H9 (cell line): ENCODE measurements around the gene BTBD8. TPM values are rescaled to one million over a fixed set of nuclear protein-coding genes. Genes with fewer than 3 reads are reported as not detected.

Experiments used
- DNase-seq: peaks from one replicate; pipeline ENCODE4 v3.0.0-alpha.2; 2017
- H2AFZ ChIP-seq: one replicate; pipeline ENCODE4 v1.6.1; 2013; ENCODE audit warnings: mild to moderate bottlenecking, low read length, control low read depth, moderate library complexity
- H2AK5ac ChIP-seq: 2 replicates; pipeline ENCODE4 v1.6.1; 2013; ENCODE audit warnings: low read length, control low read depth, mixed read lengths; ENCODE audit not compliant: insufficient read length
- H2BK120ac ChIP-seq: one replicate; pipeline ENCODE4 v1.6.1; 2013; ENCODE audit warnings: low read depth, mild to moderate bottlenecking, low read length, control low read depth, inconsistent platforms; ENCODE audit not compliant: poor library complexity, severe bottlenecking
- H2BK12ac ChIP-seq: 2 replicates; pipeline ENCODE4 v1.6.1; 2013; ENCODE audit warnings: low read length, control low read depth, mixed read lengths, low read depth; ENCODE audit not compliant: insufficient read length
- H2BK15ac ChIP-seq: 2 replicates; pipeline ENCODE4 v1.6.1; 2013; ENCODE audit warnings: low read depth, low read length, control low read depth
- H2BK20ac ChIP-seq: one replicate; pipeline ENCODE4 v1.6.1; 2013; ENCODE audit warnings: low read depth, mild to moderate bottlenecking, low read length, control low read depth, inconsistent platforms; ENCODE audit not compliant: poor library complexity, severe bottlenecking
- H2BK5ac ChIP-seq: 2 replicates; pipeline ENCODE4 v1.6.1; 2013; ENCODE audit warnings: low read length, control low read depth, mixed read lengths; ENCODE audit not compliant: insufficient read length
- H3K14ac ChIP-seq: 2 replicates; pipeline ENCODE4 v1.6.1; 2013; ENCODE audit warnings: low read length, control low read depth; ENCODE audit not compliant: insufficient read depth
- H3K18ac ChIP-seq: 2 replicates; pipeline ENCODE4 v1.6.1; 2013; ENCODE audit warnings: low read depth, mild to moderate bottlenecking, mixed read lengths, low read length, control low read depth; ENCODE audit not compliant: insufficient read length
- H3K23ac ChIP-seq: 2 replicates; pipeline ENCODE4 v1.6.1; 2013; ENCODE audit warnings: low read length, control low read depth, mixed read lengths, low read depth; ENCODE audit not compliant: insufficient read length
- H3K23me2 ChIP-seq: 2 replicates; pipeline ENCODE4 v1.6.1; 2013; ENCODE audit warnings: low read depth, mild to moderate bottlenecking, mixed read lengths, low read length, control low read depth; ENCODE audit not compliant: insufficient read length, poor library complexity, severe bottlenecking
- H3K27ac ChIP-seq: 2 replicates; pipeline ENCODE4 v1.5.1; 2013; ENCODE audit warnings: low read length, control low read depth, mixed read lengths, low read depth; ENCODE audit not compliant: insufficient read length
- H3K27me3 ChIP-seq: 2 replicates; pipeline ENCODE4 v1.6.1; 2013; ENCODE audit warnings: low read length, control low read depth, inconsistent platforms; ENCODE audit not compliant: insufficient read depth
- H3K4ac ChIP-seq: 2 replicates; pipeline ENCODE4 v1.6.1; 2013; ENCODE audit warnings: low read depth, mild to moderate bottlenecking, control low read depth, inconsistent platforms, low read length, moderate library complexity
- H3K4me1 ChIP-seq: 2 replicates; pipeline ENCODE4 v1.6.1; 2013; ENCODE audit warnings: low read length, control low read depth, inconsistent platforms; ENCODE audit not compliant: insufficient read depth
- H3K4me2 ChIP-seq: 2 replicates; pipeline ENCODE4 v1.6.1; 2013; ENCODE audit warnings: low read length, control low read depth, mixed read lengths; ENCODE audit not compliant: insufficient read length, insufficient read depth
- H3K56ac ChIP-seq: 2 replicates; pipeline ENCODE4 v1.6.1; 2013; ENCODE audit warnings: low read depth, mild to moderate bottlenecking, mixed read lengths, low read length, control low read depth; ENCODE audit not compliant: insufficient read length
- H3K79me1 ChIP-seq: 2 replicates; pipeline ENCODE4 v1.6.1; 2013; ENCODE audit warnings: low read depth, mild to moderate bottlenecking, moderate library complexity, low read length, control low read depth, inconsistent platforms; ENCODE audit not compliant: insufficient read depth, poor library complexity, severe bottlenecking
- H3K79me2 ChIP-seq: 2 replicates; pipeline ENCODE4 v1.6.1; 2013; ENCODE audit warnings: low read length, control low read depth, inconsistent platforms; ENCODE audit not compliant: insufficient read depth
- H3K9ac ChIP-seq: 2 replicates; pipeline ENCODE4 v1.6.1; 2013; ENCODE audit warnings: low read length, control low read depth, mixed read lengths; ENCODE audit not compliant: insufficient read length; ENCODE audit errors: extremely low read depth
- H3K9me3 ChIP-seq: one replicate; pipeline ENCODE4 v1.6.1; 2013; ENCODE audit warnings: low read depth, low read length, inconsistent platforms; ENCODE audit not compliant: control insufficient read depth
- H3T11ph ChIP-seq: one replicate; pipeline ENCODE4 v1.6.1; 2013; ENCODE audit warnings: mild to moderate bottlenecking, low read length, control low read depth, inconsistent platforms
- H4K20me1 ChIP-seq: one replicate; pipeline ENCODE4 v1.6.1; 2013; ENCODE audit not compliant: control insufficient read depth, insufficient read length, insufficient read depth
- H4K5ac ChIP-seq: 2 replicates; pipeline ENCODE4 v1.6.1; 2013; ENCODE audit warnings: low read depth, mild to moderate bottlenecking, mixed read lengths, low read length, control low read depth; ENCODE audit not compliant: insufficient read length
- H4K8ac ChIP-seq: replicated peaks from 2 replicates; pipeline ENCODE4 v1.6.1; 2013; ENCODE audit warnings: low read length, control low read depth, mixed read lengths, low read depth; ENCODE audit not compliant: insufficient read length
- H4K91ac ChIP-seq: 2 replicates; pipeline ENCODE4 v1.6.1; 2013; ENCODE audit warnings: low read depth, mild to moderate bottlenecking, moderate library complexity, mixed read lengths, low read length, control low read depth; ENCODE audit not compliant: insufficient read length
- H3K27ac Mint-ChIP-seq, 3 experiments: 2 replicates in 2 of 3; 3 replicates in 1 of 3; pipeline ENCODE4 v1.8.0; 2020 to 2021; ENCODE audit warnings: mixed read lengths in 3 of 3, mild to moderate bottlenecking in 1 of 3, moderate library complexity in 1 of 3
- H3K27me3 Mint-ChIP-seq: 2 replicates; pipeline ENCODE4 v1.8.0; 2021; ENCODE audit warnings: low read depth, mild to moderate bottlenecking, moderate library complexity, mixed read lengths
- H3K36me3 Mint-ChIP-seq, 3 experiments: 2 replicates in 2 of 3; 3 replicates in 1 of 3; pipeline ENCODE4 v1.8.0; 2020 to 2021; ENCODE audit warnings: low read depth in 3 of 3, mixed read lengths in 3 of 3; ENCODE audit not compliant: insufficient read depth in 1 of 3
- H3K4me1 Mint-ChIP-seq, 2 experiments: 2 replicates each; pipeline ENCODE4 v1.8.0; 2020; ENCODE audit warnings: mixed read lengths in 2 of 2
- H3K4me3 Mint-ChIP-seq, 2 experiments: 2 replicates in 1 of 2; 3 replicates in 1 of 2; pipeline ENCODE4 v1.8.0; 2020 to 2021; ENCODE audit warnings: mild to moderate bottlenecking in 2 of 2, mixed read lengths in 2 of 2, moderate library complexity in 1 of 2
- H3K9me3 Mint-ChIP-seq, 2 experiments: 2 replicates in 1 of 2; 3 replicates in 1 of 2; pipeline ENCODE4 v1.8.0; 2020; ENCODE audit warnings: mild to moderate bottlenecking in 2 of 2, mixed read lengths in 2 of 2, moderate library complexity in 1 of 2
- WGBS: extraction: QIAGEN DNeasy Blood & Tissue Kit; methylation state at CpG from one replicate; pipeline ENCODE4 v1.1.7; 2013; ENCODE audit warnings: missing lambda C conversion rate, low lambda C conversion rate, mixed read lengths; ENCODE audit not compliant: insufficient read length; ENCODE audit errors: extremely low coverage; 5-methylcytosine and 5-hydroxymethylcytosine counted together
- total RNA-seq: library from RNA; stranded (reverse); gene quantifications from 2 replicates; pipeline ENCODE4 v1.2.1, GENCODE V29; 2021
- TF ChIP-seq, protein P1 (sequence below): fragments of 200-600 bp; sonication (generic); conservative IDR thresholded peaks from 3 replicates; pipeline ENCODE4 v1.8.0; 2021; ENCODE audit warnings: antibody characterized with exemption, mild to moderate bottlenecking

BTBD8 gene
- total RNA-seq, 1 experiment from 2014 or later: 1.4 TPM

DNA sequence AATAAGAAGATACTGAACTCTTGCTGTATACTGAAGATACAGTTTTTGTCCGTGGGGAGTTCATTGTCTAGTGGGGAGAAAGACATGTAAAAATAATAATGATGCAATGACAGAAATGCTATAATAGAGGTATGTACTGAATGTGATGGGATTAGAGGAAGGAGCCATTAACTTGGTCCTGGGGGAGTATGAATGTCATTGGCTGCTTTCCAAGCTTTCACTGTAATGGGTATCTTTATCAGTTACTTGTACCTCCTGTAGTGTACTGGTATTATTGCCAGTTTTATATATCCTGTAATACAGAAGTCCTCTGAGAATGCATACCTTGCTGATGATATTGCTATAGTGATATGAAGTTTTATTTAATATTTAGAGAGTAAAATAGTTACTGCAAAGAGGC, 7.4 kb downstream of the BTBD8 start:
- Histone ChIP-seq H2AK5ac (no peak overlapping the region), H2BK120ac (no peak overlapping the region), H3K18ac (no peak overlapping the region), H3K4me2 (no peak overlapping the region), H3K23ac (no peak overlapping the region), H2BK20ac (no peak overlapping the region), H3K79me1 (no peaks in the 10 kb centered on the region), H2BK12ac (no peak overlapping the region), H2BK5ac (no peak overlapping the region), H3K23me2 (no peaks in the 10 kb centered on the region), H4K20me1 (no peaks in the 10 kb centered on the region), H4K8ac (no peak overlapping the region), H4K91ac (no peak overlapping the region), H2AFZ (no peak overlapping the region), H3K27ac (no peak overlapping the region), H2BK15ac (no peak overlapping the region), H3K27me3 (no peaks in the 10 kb centered on the region), H3K79me2 (no peaks in the 10 kb centered on the region), H3K14ac (no peak overlapping the region), H4K5ac (no peak overlapping the region), H3K9me3 (peaks cover 26% of the 10 kb centered on the region), H3K4me1 (no peaks in the 10 kb centered on the region), H3T11ph (no peak overlapping the region), H3K56ac (no peak overlapping the region), H3K9ac (no peak overlapping the region), H3K4ac (no peak overlapping the region)
- Mint-ChIP-seq H3K27ac (no peak overlapping the region), H3K4me1 (no peaks in the 10 kb centered on the region), H3K36me3 (peaks cover 15 to 39% (median 22%) of the 10 kb centered on the region in 3 experiments), H3K4me3 (no peak overlapping the region), H3K9me3 (peaks cover 29 to 33% of the 10 kb centered on the region in 2 experiments), H3K27me3 (peaks cover 2% of the 10 kb centered on the region; the same call in 1 of the 2 replicates)
- TF ChIP-seq, protein P1, sequence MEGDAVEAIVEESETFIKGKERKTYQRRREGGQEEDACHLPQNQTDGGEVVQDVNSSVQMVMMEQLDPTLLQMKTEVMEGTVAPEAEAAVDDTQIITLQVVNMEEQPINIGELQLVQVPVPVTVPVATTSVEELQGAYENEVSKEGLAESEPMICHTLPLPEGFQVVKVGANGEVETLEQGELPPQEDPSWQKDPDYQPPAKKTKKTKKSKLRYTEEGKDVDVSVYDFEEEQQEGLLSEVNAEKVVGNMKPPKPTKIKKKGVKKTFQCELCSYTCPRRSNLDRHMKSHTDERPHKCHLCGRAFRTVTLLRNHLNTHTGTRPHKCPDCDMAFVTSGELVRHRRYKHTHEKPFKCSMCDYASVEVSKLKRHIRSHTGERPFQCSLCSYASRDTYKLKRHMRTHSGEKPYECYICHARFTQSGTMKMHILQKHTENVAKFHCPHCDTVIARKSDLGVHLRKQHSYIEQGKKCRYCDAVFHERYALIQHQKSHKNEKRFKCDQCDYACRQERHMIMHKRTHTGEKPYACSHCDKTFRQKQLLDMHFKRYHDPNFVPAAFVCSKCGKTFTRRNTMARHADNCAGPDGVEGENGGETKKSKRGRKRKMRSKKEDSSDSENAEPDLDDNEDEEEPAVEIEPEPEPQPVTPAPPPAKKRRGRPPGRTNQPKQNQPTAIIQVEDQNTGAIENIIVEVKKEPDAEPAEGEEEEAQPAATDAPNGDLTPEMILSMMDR: no peak
- no peak for DNase-seq
- WGBS: no CpG with 5 or more reads among the region's 1 CpG
